Panc1 (cell line): ENCODE results near the gene NUFIP1. TPM values are rescaled to one million over a fixed set of nuclear protein-coding genes. Genes with fewer than 3 reads are reported as not detected.

Experiments used
- ATAC-seq: fragments of 200-7000 bp; cut with Tn5 transposase; 2 replicates; pipeline ENCODE4 v1.9.1; 2020; ENCODE audit warnings: mild to moderate bottlenecking, moderate library complexity
- BruUV-seq: library from RNA; stranded (reverse); fragments of 400-500 nt; replicated peaks from 2 replicates; lab custom pipeline; 2021; lab: Mats Ljungman, UMichigan
- CTCF ChIA-PET: fragments of 300-600 bp; sonication (Branson Sonifier 250); formaldehyde crosslinking; loops from one replicate; lab custom pipeline; 2022; ENCODE audit warnings: antibody characterized with exemption; lab: Charles Lee
- POLR2A ChIA-PET: fragments of 300-600 bp; sonication (Branson Sonifier 250); formaldehyde crosslinking; loops from one replicate; lab custom pipeline; 2022; ENCODE audit warnings: antibody characterized with exemption; lab: Charles Lee
- DNase-seq: peaks from one replicate; pipeline ENCODE4 v3.0.0-alpha.2; 2010; ENCODE audit warnings: low read depth, low spot score
- H3K27ac ChIP-seq: 2 replicates; pipeline ENCODE4 v1.5.1; 2011; ENCODE audit warnings: mild to moderate bottlenecking, low read length, inconsistent platforms
- H3K27me3 ChIP-seq: fragments of 200-500 bp; sonication (Bioruptor generic); 2 replicates; pipeline ENCODE4 v1.6.0; 2014; ENCODE audit warnings: low read length, inconsistent platforms; ENCODE audit not compliant: control insufficient read depth, insufficient read depth
- H3K36me3 ChIP-seq: fragments of 200-500 bp; sonication (Bioruptor generic); 2 replicates; pipeline ENCODE4 v1.5.1; 2014; ENCODE audit warnings: inconsistent platforms, mild to moderate bottlenecking, low read length, moderate library complexity; ENCODE audit not compliant: control insufficient read depth, insufficient read depth
- H3K4me1 ChIP-seq: 2 replicates; pipeline ENCODE4 v1.5.1; 2011; ENCODE audit warnings: inconsistent platforms, mild to moderate bottlenecking, low read length, moderate library complexity; ENCODE audit not compliant: control insufficient read depth, insufficient read depth
- H3K4me3 ChIP-seq, 2 experiments: 2 replicates each; pipeline ENCODE4 v1.5.1; 2011 to 2012; ENCODE audit warnings: low read depth in 2 of 2, low read length in 2 of 2, mild to moderate bottlenecking in 2 of 2, inconsistent platforms in 1 of 2, moderate library complexity in 1 of 2
- H3K9me3 ChIP-seq: fragments of 200-500 bp; sonication (Bioruptor generic); 2 replicates; pipeline ENCODE4 v1.5.1; 2014; ENCODE audit warnings: low read depth, mild to moderate bottlenecking, inconsistent platforms, low read length, moderate library complexity; ENCODE audit not compliant: control insufficient read depth, insufficient read depth
- POLR2AphosphoS5 ChIP-seq: IDR thresholded peaks from 2 replicates; pipeline ENCODE4 v1.6.1; 2012; ENCODE audit warnings: mild to moderate bottlenecking, low read depth, low read length, moderate library complexity
- SIN3A ChIP-seq: IDR thresholded peaks from 2 replicates; pipeline ENCODE4 v1.6.1; 2012; ENCODE audit warnings: low read depth, mild to moderate bottlenecking, low read length, moderate library complexity, borderline replicate concordance; ENCODE audit not compliant: insufficient read depth
- TCF7L2 ChIP-seq: IDR thresholded peaks from 2 replicates; pipeline ENCODE4 v1.6.1; 2011; ENCODE audit warnings: mild to moderate bottlenecking, low read depth, low read length, inconsistent platforms
- in situ Hi-C: cut with HindIII; loops from 2 replicates; pipeline ENCODE4 v1.10.0; 2016; ENCODE audit warnings: low sequenced_read_pairs, low pct_unique_long_range_greater_than_20kb
- intact Hi-C: fragments of 100-400 bp; cut with micrococcal nuclease; formaldehyde crosslinking; loops from one replicate; pipeline ENCODE4 v1.10.0; 2022; ENCODE audit not compliant: unreplicated experiment
- total RNA-seq: library from RNA; stranded (reverse); gene quantifications from one replicate; pipeline ENCODE4 v1.2.1, GENCODE V29; 2021; ENCODE audit not compliant: unreplicated experiment
- TF ChIP-seq, protein P1 (sequence below): fragments of 450-650 bp; IDR thresholded peaks from 2 replicates; pipeline ENCODE4 v1.5.1; 2017; ENCODE audit warnings: mild to moderate bottlenecking
- TF ChIP-seq, protein P2 (sequence below), 2 experiments: IDR thresholded peaks; 2 replicates each; pipeline ENCODE4 v1.6.1; 2011 to 2012; ENCODE audit warnings: low read depth in 2 of 2, control low read depth in 1 of 2, low read length in 1 of 2, mild to moderate bottlenecking in 1 of 2, moderate library complexity in 1 of 2; ENCODE audit not compliant: insufficient read depth in 1 of 2

The NUFIP1 gene
- total RNA-seq, 1 experiment from 2014 or later, result 6.6 TPM

DNA sequence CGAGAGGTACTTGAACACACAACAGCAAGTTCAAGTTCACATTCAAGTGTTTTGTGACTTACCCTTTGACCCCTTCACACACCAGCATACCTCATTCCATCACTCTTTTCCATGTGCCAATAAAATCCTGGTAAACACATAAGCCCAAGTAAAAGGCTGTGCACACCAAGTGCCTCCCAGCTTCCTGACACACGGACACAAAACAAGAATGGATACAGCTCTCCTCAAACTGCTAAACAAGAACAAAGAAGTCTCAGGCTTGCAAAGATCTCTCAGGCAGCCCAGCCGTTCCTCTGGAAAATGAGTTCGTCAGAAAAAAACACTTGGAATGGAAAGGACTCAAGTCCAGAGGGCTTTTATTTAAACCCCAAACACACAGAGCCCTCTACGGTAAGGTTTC, 83.7 kb downstream of the NUFIP1 start:
- Histone ChIP-seq H3K27ac (no peak overlapping the region), H3K27me3 (no peaks in the 10 kb centered on the region), H3K9me3 (no peaks in the 10 kb centered on the region), H3K4me1 (no peaks in the 10 kb centered on the region), H3K4me3 (no peak overlapping the region), H3K36me3 (no peaks in the 10 kb centered on the region)
- TF ChIP-seq, protein P1, sequence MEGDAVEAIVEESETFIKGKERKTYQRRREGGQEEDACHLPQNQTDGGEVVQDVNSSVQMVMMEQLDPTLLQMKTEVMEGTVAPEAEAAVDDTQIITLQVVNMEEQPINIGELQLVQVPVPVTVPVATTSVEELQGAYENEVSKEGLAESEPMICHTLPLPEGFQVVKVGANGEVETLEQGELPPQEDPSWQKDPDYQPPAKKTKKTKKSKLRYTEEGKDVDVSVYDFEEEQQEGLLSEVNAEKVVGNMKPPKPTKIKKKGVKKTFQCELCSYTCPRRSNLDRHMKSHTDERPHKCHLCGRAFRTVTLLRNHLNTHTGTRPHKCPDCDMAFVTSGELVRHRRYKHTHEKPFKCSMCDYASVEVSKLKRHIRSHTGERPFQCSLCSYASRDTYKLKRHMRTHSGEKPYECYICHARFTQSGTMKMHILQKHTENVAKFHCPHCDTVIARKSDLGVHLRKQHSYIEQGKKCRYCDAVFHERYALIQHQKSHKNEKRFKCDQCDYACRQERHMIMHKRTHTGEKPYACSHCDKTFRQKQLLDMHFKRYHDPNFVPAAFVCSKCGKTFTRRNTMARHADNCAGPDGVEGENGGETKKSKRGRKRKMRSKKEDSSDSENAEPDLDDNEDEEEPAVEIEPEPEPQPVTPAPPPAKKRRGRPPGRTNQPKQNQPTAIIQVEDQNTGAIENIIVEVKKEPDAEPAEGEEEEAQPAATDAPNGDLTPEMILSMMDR, result no peak
- TF ChIP-seq POLR2AphosphoS5, result no peak
- TF ChIP-seq TCF7L2, result no peak
- TF ChIP-seq, protein P2, sequence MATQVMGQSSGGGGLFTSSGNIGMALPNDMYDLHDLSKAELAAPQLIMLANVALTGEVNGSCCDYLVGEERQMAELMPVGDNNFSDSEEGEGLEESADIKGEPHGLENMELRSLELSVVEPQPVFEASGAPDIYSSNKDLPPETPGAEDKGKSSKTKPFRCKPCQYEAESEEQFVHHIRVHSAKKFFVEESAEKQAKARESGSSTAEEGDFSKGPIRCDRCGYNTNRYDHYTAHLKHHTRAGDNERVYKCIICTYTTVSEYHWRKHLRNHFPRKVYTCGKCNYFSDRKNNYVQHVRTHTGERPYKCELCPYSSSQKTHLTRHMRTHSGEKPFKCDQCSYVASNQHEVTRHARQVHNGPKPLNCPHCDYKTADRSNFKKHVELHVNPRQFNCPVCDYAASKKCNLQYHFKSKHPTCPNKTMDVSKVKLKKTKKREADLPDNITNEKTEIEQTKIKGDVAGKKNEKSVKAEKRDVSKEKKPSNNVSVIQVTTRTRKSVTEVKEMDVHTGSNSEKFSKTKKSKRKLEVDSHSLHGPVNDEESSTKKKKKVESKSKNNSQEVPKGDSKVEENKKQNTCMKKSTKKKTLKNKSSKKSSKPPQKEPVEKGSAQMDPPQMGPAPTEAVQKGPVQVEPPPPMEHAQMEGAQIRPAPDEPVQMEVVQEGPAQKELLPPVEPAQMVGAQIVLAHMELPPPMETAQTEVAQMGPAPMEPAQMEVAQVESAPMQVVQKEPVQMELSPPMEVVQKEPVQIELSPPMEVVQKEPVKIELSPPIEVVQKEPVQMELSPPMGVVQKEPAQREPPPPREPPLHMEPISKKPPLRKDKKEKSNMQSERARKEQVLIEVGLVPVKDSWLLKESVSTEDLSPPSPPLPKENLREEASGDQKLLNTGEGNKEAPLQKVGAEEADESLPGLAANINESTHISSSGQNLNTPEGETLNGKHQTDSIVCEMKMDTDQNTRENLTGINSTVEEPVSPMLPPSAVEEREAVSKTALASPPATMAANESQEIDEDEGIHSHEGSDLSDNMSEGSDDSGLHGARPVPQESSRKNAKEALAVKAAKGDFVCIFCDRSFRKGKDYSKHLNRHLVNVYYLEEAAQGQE (IDR thresholded peaks at IDR 0.05; ENCODE audit: insufficient read depth in 1 of 2, low read depth in 2 of 2, low read length in 1 of 2), result no peak
- ATAC-seq, result no peak
- POLR2A ChIA-PET, result no interaction called here
- no TSS peak for BruUV-seq
- in situ Hi-C loops (no loop called here), intact Hi-C loops (no loop called here)
- DNase-seq, result no peak
- CTCF ChIA-PET, result no interaction called here

DNA sequence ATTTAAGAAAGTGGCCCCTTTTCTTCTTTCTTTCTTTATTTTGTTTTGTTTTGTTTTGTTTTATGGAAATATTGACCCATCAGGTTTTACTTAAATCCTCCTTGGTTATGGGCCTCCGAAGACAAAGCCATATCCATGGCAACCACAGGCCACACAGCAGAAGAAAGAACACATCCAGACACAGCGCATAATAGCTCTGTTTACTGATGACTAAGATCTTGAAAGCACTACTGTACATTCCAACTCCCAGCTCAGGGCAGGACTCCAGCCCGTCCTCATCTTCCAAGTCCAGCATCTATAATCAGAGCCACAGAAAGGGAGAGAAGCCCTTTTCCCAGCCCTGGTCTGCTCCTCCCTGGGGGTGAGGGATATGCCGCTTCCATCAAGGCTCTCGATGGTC, 84.3 kb downstream of the NUFIP1 start:
- no TSS peak for BruUV-seq
- Histone ChIP-seq H3K27ac (no peak overlapping the region; the same call in 1 of the 2 replicates), H3K4me3 (no peak overlapping the region), H3K4me1 (no peaks in the 10 kb centered on the region), H3K27me3 (no peaks in the 10 kb centered on the region), H3K9me3 (no peaks in the 10 kb centered on the region), H3K36me3 (no peaks in the 10 kb centered on the region)
- TF ChIP-seq, protein P2 (IDR thresholded peaks at IDR 0.05; ENCODE audit: insufficient read depth in 1 of 2, low read depth in 2 of 2, low read length in 1 of 2), result no peak
- TF ChIP-seq TCF7L2, result no peak
- no peak for TF ChIP-seq SIN3A
- TF ChIP-seq POLR2AphosphoS5, result no peak
- TF ChIP-seq, protein P1, result no peak
- ChIA-PET POLR2A (no interaction called here), CTCF (no interaction called here)
- ATAC-seq (peak; percentile 80; the same call in 1 of the 2 replicates), DNase-seq (no peak)
- in situ Hi-C loops, result no loop called here
- intact Hi-C loops, result no loop called here
